ENCODE data around the gene HOXB9. TPM values are rescaled to one million over a fixed set of nuclear protein-coding genes. Genes with fewer than 3 reads are reported as not detected.

Gene HOXB9
- total RNA-seq, 4 donors from 2014 or later, result not detected

- H3K27me3 ChIP-seq, result peaks cover 100% of the 10 kb centered on the region
- peak; percentile 20 for ATAC-seq
- no peak overlapping the region for H3K27ac ChIP-seq
- H3K36me3 ChIP-seq, result no peaks in the 10 kb centered on the region
- H3K9me3 ChIP-seq, result no peaks in the 10 kb centered on the region
- no peak for TF ChIP-seq POLR2AphosphoS5 (IDR thresholded peaks at IDR 0.05)
- TF ChIP-seq POLR2A (IDR thresholded peaks at IDR 0.05), result no peak
- TF ChIP-seq CTCF (IDR thresholded peaks at IDR 0.05), result no peak
- no peak for TF ChIP-seq EP300 (IDR thresholded peaks at IDR 0.05)
- WGBS, 2 donors (ENCODE audit: low coverage in 1 of 2), result 1 to 4% methylated on average over 8 to 29 of the region's 66 CpGs
- peak overlapping the region in 1 of 2 donors; percentile 41 for H3K4me3 ChIP-seq
- peaks cover 0 to 26% (median 23%) of the 10 kb centered on the region in 3 donors for H3K4me1 ChIP-seq
Observed at GRCh38 chr17:48624544-48625494, 1.3 kb downstream of the HOXB9 start.

GRCh38 chr17:48624118-48624517 lies 2.0 kb downstream of the HOXB9 start:
- WGBS, 2 donors (ENCODE audit: low coverage in 1 of 2), result 13 to 16% methylated on average over 4 of the region's 5 CpGs
- peaks cover 0 to 26% (median 23%) of the 10 kb centered on the region in 3 donors for H3K4me1 ChIP-seq
- H3K27me3 ChIP-seq, result peaks cover 100% of the 10 kb centered on the region
- no peak overlapping the region for H3K4me3 ChIP-seq
- no peaks in the 10 kb centered on the region for H3K9me3 ChIP-seq
- TF ChIP-seq EP300 (IDR thresholded peaks at IDR 0.05), result no peak
- no peak for TF ChIP-seq POLR2A (IDR thresholded peaks at IDR 0.05)
- no peak for TF ChIP-seq POLR2AphosphoS5 (IDR thresholded peaks at IDR 0.05)
- no peak for TF ChIP-seq CTCF (IDR thresholded peaks at IDR 0.05)
- H3K27ac ChIP-seq, result no peak overlapping the region
- no peak for ATAC-seq
- no peaks in the 10 kb centered on the region for H3K36me3 ChIP-seq

GRCh38 chr17:48623583-48623982 lies 2.6 kb downstream of the HOXB9 start:
- H3K4me1 ChIP-seq, result peaks cover 0 to 30% (median 23%) of the 10 kb centered on the region in 3 donors
- peaks cover 100% of the 10 kb centered on the region for H3K27me3 ChIP-seq
- ATAC-seq, result no peak
- 7 to 50% methylated on average over 1 to 2 of the region's 4 CpGs for WGBS, 2 donors (ENCODE audit: low coverage in 1 of 2)
- H3K9me3 ChIP-seq, result no peaks in the 10 kb centered on the region
- H3K27ac ChIP-seq, result no peak overlapping the region
- H3K4me3 ChIP-seq, result no peak overlapping the region
- no peaks in the 10 kb centered on the region for H3K36me3 ChIP-seq
- TF ChIP-seq CTCF (IDR thresholded peaks at IDR 0.05) (no peak), POLR2A (IDR thresholded peaks at IDR 0.05) (no peak), POLR2AphosphoS5 (IDR thresholded peaks at IDR 0.05) (no peak), EP300 (IDR thresholded peaks at IDR 0.05) (no peak)

GRCh38 chr17:48622857-48623256 lies 3.3 kb downstream of the HOXB9 start:
- WGBS, 2 donors (ENCODE audit: low coverage in 1 of 2), result 14 to 18% methylated on average over 3 to 7 of the region's 11 CpGs
- no peak overlapping the region for H3K4me3 ChIP-seq
- no peaks in the 10 kb centered on the region for H3K36me3 ChIP-seq
- ATAC-seq, result no peak
- H3K9me3 ChIP-seq, result no peaks in the 10 kb centered on the region
- no peak for TF ChIP-seq EP300 (IDR thresholded peaks at IDR 0.05)
- TF ChIP-seq POLR2A (IDR thresholded peaks at IDR 0.05), result no peak
- no peak for TF ChIP-seq CTCF (IDR thresholded peaks at IDR 0.05)
- TF ChIP-seq POLR2AphosphoS5 (IDR thresholded peaks at IDR 0.05), result no peak
- H3K27ac ChIP-seq, result no peak overlapping the region
- H3K27me3 ChIP-seq, result peaks cover 99% of the 10 kb centered on the region
- peaks cover 0 to 37% (median 23%) of the 10 kb centered on the region in 3 donors for H3K4me1 ChIP-seq
